ENCODE data around the gene MAP2K6. TPM values are rescaled to one million over a fixed set of nuclear protein-coding genes. Genes with fewer than 3 reads are reported as not detected.

Gene MAP2K6
- polyA plus RNA-seq, 1 donor (not counting 4 experiments of a cell fraction or from before 2014, with no cell fraction given) = 0.39 TPM

GRCh38 chr17:69578385-69578936, 164.0 kb downstream of the MAP2K6 start:
- no peaks in the 10 kb centered on the region for H4K20me1 ChIP-seq (ENCODE audit: control insufficient read depth, extremely low read depth, insufficient read depth, low read length)
- FAIRE-seq = no peak
- TF ChIP-seq EZH2 (IDR thresholded peaks at IDR 0.05; ENCODE audit: low read length) = no peak
- no peak for TF ChIP-seq CTCF (optimal IDR thresholded peaks at IDR 0.05 in 1 of 3, IDR thresholded peaks at IDR 0.05 in 1 of 3, conservative IDR thresholded peaks at IDR 0.05 in 1 of 3; ENCODE audit: extremely low read depth in 1 of 3, insufficient read depth in 2 of 3, low read length in 3 of 3)
- no peak overlapping the region for H2AFZ ChIP-seq (ENCODE audit: control insufficient read depth, low read length)
- H3K9me3 ChIP-seq (ENCODE audit: control insufficient read depth, low read depth, low read length) = no peaks in the 10 kb centered on the region
- dilution Hi-C loops (cut with MboI; ENCODE audit: extremely low pct_ligation_motif_present, low sequenced_read_pairs) = no loop called here
- H3K27ac ChIP-seq (ENCODE audit: control insufficient read depth, insufficient read depth, low read length) = no peak overlapping the region
- H3K4me1 ChIP-seq (ENCODE audit: control insufficient read depth, extremely low read depth, insufficient read depth, low read length) = no peaks in the 10 kb centered on the region
- H3K9ac ChIP-seq (ENCODE audit: control insufficient read depth, extremely low read depth, insufficient read depth, low read length) = no peak overlapping the region
- DNase-seq (ENCODE audit: low read depth, low spot score) = no peak
- H3K4me3 ChIP-seq (ENCODE audit: control insufficient read depth in 2 of 3, extremely low read depth in 1 of 3, insufficient read depth in 2 of 3, low read depth in 1 of 3, low read length in 3 of 3) = no peak overlapping the region
- no peaks in the 10 kb centered on the region for H3K79me2 ChIP-seq (ENCODE audit: control insufficient read depth, insufficient read depth, low read length)
- no peaks in the 10 kb centered on the region for H3K9me1 ChIP-seq (ENCODE audit: control insufficient read depth, extremely low read depth, insufficient read depth, low read length)
- no peaks in the 10 kb centered on the region for H3K27me3 ChIP-seq (ENCODE audit: control insufficient read depth, extremely low read depth, insufficient read depth, low read length)
- H3K36me3 ChIP-seq (ENCODE audit: control insufficient read depth in 2 of 2, extremely low read depth in 1 of 2, insufficient read depth in 2 of 2, low read length in 2 of 2) = no peaks in the 10 kb centered on the region
- H3K4me2 ChIP-seq (ENCODE audit: control insufficient read depth, extremely low read depth, insufficient read depth, low read depth, low read length) = no peak overlapping the region

GRCh38 chr17:69579961-69580677, 165.6 kb downstream of the MAP2K6 start:
- Histone ChIP-seq H3K79me2 (ENCODE audit: control insufficient read depth, insufficient read depth, low read length) (no peaks in the 10 kb centered on the region), H3K4me2 (ENCODE audit: control insufficient read depth, extremely low read depth, insufficient read depth, low read depth, low read length) (no peak overlapping the region), H3K36me3 (ENCODE audit: control insufficient read depth in 2 of 2, extremely low read depth in 1 of 2, insufficient read depth in 2 of 2, low read length in 2 of 2) (no peaks in the 10 kb centered on the region), H3K9ac (ENCODE audit: control insufficient read depth, extremely low read depth, insufficient read depth, low read length) (no peak overlapping the region), H3K9me1 (ENCODE audit: control insufficient read depth, extremely low read depth, insufficient read depth, low read length) (no peaks in the 10 kb centered on the region), H4K20me1 (ENCODE audit: control insufficient read depth, extremely low read depth, insufficient read depth, low read length) (no peaks in the 10 kb centered on the region), H2AFZ (ENCODE audit: control insufficient read depth, low read length) (no peak overlapping the region), H3K4me3 (ENCODE audit: control insufficient read depth in 2 of 3, extremely low read depth in 1 of 3, insufficient read depth in 2 of 3, low read depth in 1 of 3, low read length in 3 of 3) (no peak overlapping the region), H3K9me3 (ENCODE audit: control insufficient read depth, low read depth, low read length) (no peaks in the 10 kb centered on the region), H3K27ac (ENCODE audit: control insufficient read depth, insufficient read depth, low read length) (no peak overlapping the region), H3K27me3 (ENCODE audit: control insufficient read depth, extremely low read depth, insufficient read depth, low read length) (no peaks in the 10 kb centered on the region), H3K4me1 (ENCODE audit: control insufficient read depth, extremely low read depth, insufficient read depth, low read length) (no peaks in the 10 kb centered on the region)
- FAIRE-seq (no peak), DNase-seq (ENCODE audit: low read depth, low spot score) (no peak)
- TF ChIP-seq EZH2 (IDR thresholded peaks at IDR 0.05; ENCODE audit: low read length) = no peak
- dilution Hi-C loops (cut with MboI; ENCODE audit: extremely low pct_ligation_motif_present, low sequenced_read_pairs) = no loop called here

Measured in keratinocyte (primary cell).